ENCODE measurements around the gene KLK5.

DNA sequence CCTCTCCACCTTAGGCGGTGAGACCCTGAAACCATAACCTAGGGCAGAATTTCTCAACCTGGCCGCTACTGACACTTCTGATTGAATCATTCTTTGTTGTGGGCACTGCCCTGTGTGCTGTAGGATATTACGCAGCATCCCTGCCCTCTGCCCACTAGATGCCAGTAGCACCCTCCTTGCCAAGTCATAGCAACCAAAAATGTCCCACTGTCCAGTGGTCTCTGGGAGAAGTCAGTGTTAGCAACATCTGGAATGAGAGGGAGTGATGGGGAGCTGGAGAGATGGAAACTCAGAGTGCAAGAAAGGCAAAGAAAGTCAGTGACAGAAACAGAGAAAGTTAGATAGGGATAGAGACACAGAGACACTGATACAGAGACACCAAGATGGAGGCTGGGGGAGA is 55.2 kb downstream of the KLK5 start:
- TF ChIP-seq, protein P1, sequence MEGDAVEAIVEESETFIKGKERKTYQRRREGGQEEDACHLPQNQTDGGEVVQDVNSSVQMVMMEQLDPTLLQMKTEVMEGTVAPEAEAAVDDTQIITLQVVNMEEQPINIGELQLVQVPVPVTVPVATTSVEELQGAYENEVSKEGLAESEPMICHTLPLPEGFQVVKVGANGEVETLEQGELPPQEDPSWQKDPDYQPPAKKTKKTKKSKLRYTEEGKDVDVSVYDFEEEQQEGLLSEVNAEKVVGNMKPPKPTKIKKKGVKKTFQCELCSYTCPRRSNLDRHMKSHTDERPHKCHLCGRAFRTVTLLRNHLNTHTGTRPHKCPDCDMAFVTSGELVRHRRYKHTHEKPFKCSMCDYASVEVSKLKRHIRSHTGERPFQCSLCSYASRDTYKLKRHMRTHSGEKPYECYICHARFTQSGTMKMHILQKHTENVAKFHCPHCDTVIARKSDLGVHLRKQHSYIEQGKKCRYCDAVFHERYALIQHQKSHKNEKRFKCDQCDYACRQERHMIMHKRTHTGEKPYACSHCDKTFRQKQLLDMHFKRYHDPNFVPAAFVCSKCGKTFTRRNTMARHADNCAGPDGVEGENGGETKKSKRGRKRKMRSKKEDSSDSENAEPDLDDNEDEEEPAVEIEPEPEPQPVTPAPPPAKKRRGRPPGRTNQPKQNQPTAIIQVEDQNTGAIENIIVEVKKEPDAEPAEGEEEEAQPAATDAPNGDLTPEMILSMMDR (conservative IDR thresholded peaks at IDR 0.05; ENCODE audit: low read length), result no peak
- TF ChIP-seq EZH2phosphoT487 (IDR thresholded peaks at IDR 0.05; ENCODE audit: borderline replicate concordance, low read depth, low read length), result no peak
